A673 (cell line): ENCODE results near the gene BEND5.

Source experiments
- CTCF ChIP-seq: fragments of 300-800, 200-600 bp; sonication (generic); conservative IDR thresholded peaks from 2 replicates; pipeline ENCODE4 v1.5.1; 2017; ENCODE audit warnings: low read depth, mild to moderate bottlenecking, antibody characterized with exemption, low read length, moderate library complexity, mixed read lengths
- EZH2 ChIP-seq: fragments of 200-600 bp; sonication (generic); IDR thresholded peaks from 2 replicates; pipeline ENCODE4 v1.6.1; 2017; ENCODE audit warnings: borderline replicate concordance, low read depth, mild to moderate bottlenecking, mixed read lengths, antibody characterized with exemption, low read length; ENCODE audit not compliant: poor library complexity, severe bottlenecking

- TF ChIP-seq CTCF: no peak
- TF ChIP-seq EZH2: no peak
These were observed 46.4 kb downstream of the BEND5 start for GRCh38 chr1:48730164-48730910.
